Stomach (tissue), 4 donors: ENCODE measurements around the gene OSBPL1A.

ENCODE experiments used
- EP300 ChIP-seq: sonication (generic); formaldehyde crosslinking; IDR thresholded peaks from one replicate; pipeline ENCODE4 v1.6.1; 2017; ENCODE audit warnings: antibody characterized with exemption
- TF ChIP-seq, protein P1 (sequence below), 7 experiments: fragments of 450-650 bp in 4 of 7; fragments of 200-600 bp in 3 of 7; sonication (generic) in 3 of 7; IDR thresholded peaks; one replicate each; pipeline ENCODE4 v1.5.1; 2016 to 2019; ENCODE audit warnings: antibody characterized with exemption in 7 of 7, control low read depth in 2 of 7, mild to moderate bottlenecking in 1 of 7

DNA sequence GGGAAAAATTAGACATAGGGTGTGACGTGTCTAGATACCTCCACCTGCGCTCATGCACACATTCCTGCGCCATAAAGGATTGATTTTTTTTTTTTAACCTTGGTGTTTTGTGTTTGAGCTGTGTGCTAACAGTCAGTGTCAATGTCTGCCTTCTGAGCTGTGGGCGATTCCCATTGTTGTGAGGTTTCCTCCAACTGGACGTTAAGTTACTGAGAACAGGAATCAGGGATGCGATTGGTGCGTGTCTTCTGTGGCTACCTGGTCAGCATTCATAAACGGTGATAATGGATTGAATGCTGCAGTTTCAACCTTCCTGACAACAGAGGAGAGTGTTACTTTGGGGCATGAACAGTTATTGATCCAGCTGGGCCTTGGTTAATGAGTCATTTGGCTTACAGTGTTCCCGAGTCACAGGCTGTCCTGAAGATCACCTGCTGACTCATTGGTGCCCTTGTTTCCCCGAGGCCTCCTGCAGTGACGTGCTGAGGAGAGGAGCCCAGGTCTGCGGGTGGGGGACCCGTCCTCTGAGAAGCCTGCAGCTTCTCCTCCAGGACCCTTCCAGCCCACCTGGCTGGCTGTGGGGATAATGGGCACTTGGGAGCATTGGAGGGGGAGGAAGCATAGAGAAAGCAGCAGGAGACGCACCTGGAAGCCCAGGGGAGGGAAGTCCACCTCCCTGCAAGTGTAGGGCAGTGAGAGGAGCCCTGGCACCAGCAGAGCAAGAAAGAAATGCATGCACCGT lies 284.6 kb downstream of the OSBPL1A start:
- TF ChIP-seq, protein P1, sequence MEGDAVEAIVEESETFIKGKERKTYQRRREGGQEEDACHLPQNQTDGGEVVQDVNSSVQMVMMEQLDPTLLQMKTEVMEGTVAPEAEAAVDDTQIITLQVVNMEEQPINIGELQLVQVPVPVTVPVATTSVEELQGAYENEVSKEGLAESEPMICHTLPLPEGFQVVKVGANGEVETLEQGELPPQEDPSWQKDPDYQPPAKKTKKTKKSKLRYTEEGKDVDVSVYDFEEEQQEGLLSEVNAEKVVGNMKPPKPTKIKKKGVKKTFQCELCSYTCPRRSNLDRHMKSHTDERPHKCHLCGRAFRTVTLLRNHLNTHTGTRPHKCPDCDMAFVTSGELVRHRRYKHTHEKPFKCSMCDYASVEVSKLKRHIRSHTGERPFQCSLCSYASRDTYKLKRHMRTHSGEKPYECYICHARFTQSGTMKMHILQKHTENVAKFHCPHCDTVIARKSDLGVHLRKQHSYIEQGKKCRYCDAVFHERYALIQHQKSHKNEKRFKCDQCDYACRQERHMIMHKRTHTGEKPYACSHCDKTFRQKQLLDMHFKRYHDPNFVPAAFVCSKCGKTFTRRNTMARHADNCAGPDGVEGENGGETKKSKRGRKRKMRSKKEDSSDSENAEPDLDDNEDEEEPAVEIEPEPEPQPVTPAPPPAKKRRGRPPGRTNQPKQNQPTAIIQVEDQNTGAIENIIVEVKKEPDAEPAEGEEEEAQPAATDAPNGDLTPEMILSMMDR (IDR thresholded peaks at IDR 0.05), result no peak
- TF ChIP-seq EP300, result no peak
